ENCODE results near the gene DNHD1.
A peak's percentile ranks its signal among the peaks of the same experiment; 100 is the strongest.

Gene DNHD1

GRCh38 chr11:6541356-6541755 is 44.3 kb downstream of the DNHD1 start:
- no peak for DNase-seq

- no peak for DNase-seq
Observed at GRCh38 chr11:6542727-6543126, 45.6 kb downstream of the DNHD1 start.

- DNase-seq = no peak
Observed at GRCh38 chr11:6544921-6545850, 48.1 kb downstream of the DNHD1 start.

GRCh38 chr11:6545917-6546605 is 49.0 kb downstream of the DNHD1 start:
- DNase-seq = no peak

- DNase-seq = no peak
Observed at GRCh38 chr11:6546735-6547134, 49.7 kb downstream of the DNHD1 start.

- DNase-seq = no peak
Observed at GRCh38 chr11:6547177-6547576, 50.1 kb downstream of the DNHD1 start.

- DNase-seq = no peak
Observed at GRCh38 chr11:6548121-6548520, 51.0 kb downstream of the DNHD1 start.

- no peak for DNase-seq
Observed at GRCh38 chr11:6548641-6549040, 51.6 kb downstream of the DNHD1 start.

GRCh38 chr11:6553634-6554033 is 56.6 kb downstream of the DNHD1 start:
- no peak for DNase-seq

- DNase-seq = no peak
Observed at GRCh38 chr11:6554828-6555706, 58.0 kb downstream of the DNHD1 start.

GRCh38 chr11:6556139-6556949 is 59.3 kb downstream of the DNHD1 start:
- DNase-seq = no peak

- no peak for DNase-seq
Observed at GRCh38 chr11:6557063-6557462, 60.0 kb downstream of the DNHD1 start.

- no peak for DNase-seq
Observed at GRCh38 chr11:6557761-6558674, 60.9 kb downstream of the DNHD1 start.

GRCh38 chr11:6559369-6559768 is 62.3 kb downstream of the DNHD1 start:
- no peak for DNase-seq

- DNase-seq = no peak
Observed at GRCh38 chr11:6561288-6561687, 64.2 kb downstream of the DNHD1 start.

- no peak for DNase-seq
Observed at GRCh38 chr11:6563121-6563619, 66.1 kb downstream of the DNHD1 start.

GRCh38 chr11:6563667-6564066 is 66.6 kb downstream of the DNHD1 start:
- no peak for DNase-seq

GRCh38 chr11:6565325-6565724 is 68.2 kb downstream of the DNHD1 start:
- DNase-seq = no peak

GRCh38 chr11:6565988-6566703 is 69.1 kb downstream of the DNHD1 start:
- peak; percentile 5 for DNase-seq

GRCh38 chr11:6566704-6567370 is 69.8 kb downstream of the DNHD1 start:
- DNase-seq = peak; percentile 26

Data from NCI-H2029 (cell line).